Measurements from ENCODE around the gene EEA1. TPM values are rescaled to one million over a fixed set of nuclear protein-coding genes. Genes with fewer than 3 reads are reported as not detected.

Gene EEA1
- polyA plus RNA-seq, 12 donors: 22.7 to 32.2 (median 25.5) TPM; not detected in 1

Other genes with a start within 250 kb of the EEA1 start
- gene PLEKHG7, start 226.3 kb downstream of the EEA1 start, polyA plus RNA-seq (ENCODE audit: insufficient read length in 12 of 12): 1 to 10 TPM in 2 of 12 donors, under 1 TPM in 8, not detected in 2; 0.17 to 1.3 (median 0.42) TPM

All from muscle of arm (tissue), 12 donors.